GM18907 (cell line): ENCODE measurements around the gene DTNA.
"Not testable (repeated sequence)": the region's sequence is repeated elsewhere in the genome, so short reads cannot be mapped to it uniquely, and the experiment has no call there.

ENCODE experiments used
- ATAC-seq: cut with Tn5 transposase; IDR thresholded peaks from one replicate; pipeline ENCODE4 v1.9.1; 2021; ENCODE audit warnings: mild to moderate bottlenecking, moderate library complexity; ENCODE audit not compliant: unreplicated experiment

Gene DTNA

DNA sequence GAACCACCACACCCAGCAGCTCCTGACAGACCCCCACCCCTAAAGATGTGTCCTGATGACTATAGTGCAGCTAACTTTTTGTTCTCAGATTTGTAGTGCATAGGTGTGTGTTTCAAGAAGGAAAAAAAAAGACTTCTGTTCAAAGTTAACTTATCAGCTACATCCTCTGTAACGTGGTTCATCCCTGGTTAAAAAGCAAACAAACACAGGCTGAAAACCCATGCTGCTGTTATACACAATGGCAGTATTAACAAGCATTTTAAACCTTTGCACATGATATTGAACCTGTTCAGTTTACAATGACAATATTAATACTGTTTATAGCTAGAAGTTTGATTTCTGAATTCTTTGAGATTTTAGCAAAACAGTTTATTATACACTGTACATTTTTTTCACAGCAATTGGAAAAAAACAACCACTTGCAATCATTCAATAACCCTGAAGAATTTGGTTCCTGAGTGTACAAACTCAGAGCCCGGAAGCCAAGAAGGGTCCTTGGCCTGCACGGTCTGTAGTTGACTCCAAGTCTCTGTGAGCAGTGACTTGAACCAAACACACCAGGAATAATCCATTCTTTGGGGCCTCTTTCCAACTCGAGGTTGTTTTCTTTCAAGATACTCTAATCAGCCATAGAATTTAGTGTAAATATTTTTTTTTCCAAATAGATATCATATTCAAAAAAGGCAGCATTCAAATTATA, 177.9 kb downstream of the DTNA start:
- no peak for ATAC-seq

GRCh38 chr18:34890486-34891085, 180.5 kb downstream of the DTNA start:
- no peak for ATAC-seq

GRCh38 chr18:34892379-34892778, 182.3 kb downstream of the DTNA start:
- no peak for ATAC-seq

DNA sequence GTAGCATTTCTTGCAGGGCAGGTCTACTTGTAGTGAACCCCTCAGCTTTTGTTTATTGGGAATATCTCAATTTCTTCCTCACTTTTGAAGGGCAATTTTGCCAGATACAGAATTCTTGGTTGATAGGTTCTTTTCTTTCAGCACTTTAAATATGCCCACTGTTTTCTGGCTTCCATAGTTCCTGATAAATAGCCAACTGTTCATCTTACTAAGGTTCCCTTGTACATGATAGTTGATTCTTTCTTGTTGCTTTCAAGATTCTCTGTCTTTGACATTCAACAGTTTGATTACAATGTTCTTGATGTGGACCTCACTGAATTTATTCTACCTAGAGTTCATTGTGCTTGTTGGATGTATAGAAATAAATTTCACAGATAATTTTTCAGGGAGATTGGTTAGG, 183.1 kb downstream of the DTNA start:
- ATAC-seq = no peak

GRCh38 chr18:34901299-34901698, 191.2 kb downstream of the DTNA start:
- no peak for ATAC-seq

- no peak for ATAC-seq
Observed at GRCh38 chr18:34904994-34905393, 194.9 kb downstream of the DTNA start.

- not testable (repeated sequence) for ATAC-seq
Observed at GRCh38 chr18:34906985-34907384, 196.9 kb downstream of the DTNA start.

GRCh38 chr18:34909637-34910364, 199.7 kb downstream of the DTNA start:
- no peak for ATAC-seq

DNA sequence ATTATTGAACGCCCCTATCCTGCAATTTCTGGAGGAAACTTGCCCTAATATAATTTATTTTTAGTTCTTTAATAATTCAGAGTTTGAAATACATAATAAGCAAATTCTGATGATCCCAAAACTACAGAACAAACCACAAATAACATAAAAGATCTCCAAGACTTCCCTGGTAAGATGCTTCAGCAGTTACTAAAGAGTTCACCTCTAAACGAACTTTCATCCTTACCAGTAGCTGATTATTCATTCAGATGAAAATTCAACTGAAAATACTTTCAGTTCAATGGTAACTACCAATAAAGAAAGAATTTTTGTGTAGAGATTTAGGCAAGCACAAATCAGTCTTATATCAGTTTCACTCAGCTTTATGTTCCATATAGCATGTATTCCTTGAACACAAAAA, 201.0 kb downstream of the DTNA start:
- no peak for ATAC-seq

DNA sequence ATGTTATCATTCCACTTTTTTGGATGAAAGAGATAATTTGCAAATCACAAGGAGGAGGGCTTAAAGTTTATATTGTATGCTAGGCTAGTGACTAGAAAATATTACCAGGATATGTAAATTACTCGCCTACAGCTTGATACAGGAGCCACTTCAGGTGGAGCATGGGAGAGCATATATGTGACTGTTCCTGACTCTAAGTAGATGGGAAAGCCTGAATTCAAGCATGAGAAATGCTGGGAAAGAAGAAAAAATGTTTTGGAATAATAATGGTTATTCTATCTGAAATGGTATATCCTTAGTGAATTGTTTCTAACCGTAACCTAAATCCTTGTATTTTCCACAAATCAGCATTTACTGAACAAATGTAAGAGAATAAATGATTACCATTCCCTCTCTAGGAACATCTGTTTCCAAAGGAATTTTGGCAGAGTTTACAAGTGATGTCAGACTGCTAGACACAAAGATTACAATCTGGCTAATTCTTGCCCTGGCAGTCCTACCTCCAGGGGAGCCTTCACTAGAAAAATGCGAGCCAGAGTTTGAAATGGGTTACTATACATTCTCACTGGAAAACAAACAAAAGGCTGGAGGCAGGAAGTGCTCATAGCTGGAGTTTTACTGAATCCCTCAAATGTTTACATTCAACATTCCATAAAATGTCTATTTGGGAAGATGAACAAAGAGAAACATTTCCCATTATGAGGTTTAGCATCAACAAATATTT, 201.7 kb downstream of the DTNA start:
- no peak for ATAC-seq

- no peak for ATAC-seq
Observed at GRCh38 chr18:34913837-34914661, 204.0 kb downstream of the DTNA start.

DNA sequence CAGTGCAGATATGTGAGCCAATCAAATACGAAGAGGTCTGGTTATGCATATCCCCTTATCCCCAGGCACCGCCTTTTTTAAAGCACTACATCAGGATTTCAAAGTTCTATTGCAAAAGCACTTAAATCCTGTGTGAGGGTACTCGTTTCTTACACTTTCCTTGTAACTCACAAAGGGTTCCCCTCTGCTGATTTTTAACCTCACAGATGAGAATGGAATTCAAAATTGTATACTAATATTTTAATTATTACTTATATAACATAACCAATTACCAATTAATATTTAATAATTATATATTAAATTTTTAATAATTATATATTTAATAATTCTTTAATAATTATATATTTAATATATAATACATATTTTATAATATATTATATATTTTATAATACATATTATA, 204.9 kb downstream of the DTNA start:
- ATAC-seq = no peak

DNA sequence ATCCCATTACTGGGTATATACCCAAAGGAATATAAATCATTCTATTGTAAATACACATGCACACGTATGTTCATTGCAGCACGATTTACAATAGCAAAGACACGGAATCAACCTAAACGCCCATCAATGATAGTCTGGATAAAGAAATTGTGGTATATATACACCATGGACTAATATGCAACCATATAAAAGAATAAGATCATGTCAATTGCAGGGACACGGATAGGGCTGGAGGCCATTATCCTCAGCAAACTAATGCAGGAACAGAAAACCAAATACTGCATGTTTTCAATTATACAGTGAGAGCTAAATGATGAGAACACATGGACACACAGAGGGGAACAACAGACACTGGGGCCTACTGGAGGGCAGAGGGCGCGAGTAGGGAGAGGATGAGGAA, 206.4 kb downstream of the DTNA start:
- not testable (repeated sequence) for ATAC-seq

DNA sequence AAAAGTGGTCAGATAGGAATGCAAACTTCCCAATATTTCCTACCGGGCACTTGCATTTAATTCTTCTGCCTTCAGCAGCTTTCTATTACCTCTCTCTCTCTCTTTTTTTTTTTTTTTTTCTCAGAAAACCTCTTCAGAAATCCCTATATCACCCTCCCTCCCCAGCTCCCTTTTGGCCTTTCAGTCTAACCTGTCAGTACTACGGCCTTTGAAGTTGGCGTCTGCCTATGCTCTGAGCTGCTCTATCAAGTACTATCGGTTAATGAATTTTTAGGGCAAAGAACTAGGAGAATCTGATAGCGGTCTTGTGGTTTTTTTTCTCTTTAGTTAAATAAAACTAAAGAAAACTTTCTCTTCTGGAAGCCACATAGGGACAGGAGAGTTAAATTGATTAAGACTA, 208.8 kb downstream of the DTNA start:
- no peak for ATAC-seq

DNA sequence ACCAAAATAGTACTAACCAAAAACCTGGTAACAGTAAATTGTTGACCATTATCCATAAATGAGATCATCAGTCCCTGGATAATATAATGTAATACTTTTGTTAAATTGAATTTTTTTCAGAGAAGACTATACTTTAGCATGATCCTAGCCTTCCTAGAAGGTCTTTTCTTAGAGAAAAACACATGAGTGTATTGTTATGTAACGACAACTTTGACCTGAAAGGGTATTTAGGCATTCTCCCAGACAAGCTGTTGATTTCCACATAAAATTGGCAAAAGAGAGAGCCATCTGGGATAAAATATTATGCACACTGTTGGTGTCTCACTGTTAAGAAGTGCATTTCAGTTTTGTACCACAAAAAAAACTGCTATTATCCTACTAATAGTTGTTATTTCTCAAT, 211.1 kb downstream of the DTNA start:
- no peak for ATAC-seq

DNA sequence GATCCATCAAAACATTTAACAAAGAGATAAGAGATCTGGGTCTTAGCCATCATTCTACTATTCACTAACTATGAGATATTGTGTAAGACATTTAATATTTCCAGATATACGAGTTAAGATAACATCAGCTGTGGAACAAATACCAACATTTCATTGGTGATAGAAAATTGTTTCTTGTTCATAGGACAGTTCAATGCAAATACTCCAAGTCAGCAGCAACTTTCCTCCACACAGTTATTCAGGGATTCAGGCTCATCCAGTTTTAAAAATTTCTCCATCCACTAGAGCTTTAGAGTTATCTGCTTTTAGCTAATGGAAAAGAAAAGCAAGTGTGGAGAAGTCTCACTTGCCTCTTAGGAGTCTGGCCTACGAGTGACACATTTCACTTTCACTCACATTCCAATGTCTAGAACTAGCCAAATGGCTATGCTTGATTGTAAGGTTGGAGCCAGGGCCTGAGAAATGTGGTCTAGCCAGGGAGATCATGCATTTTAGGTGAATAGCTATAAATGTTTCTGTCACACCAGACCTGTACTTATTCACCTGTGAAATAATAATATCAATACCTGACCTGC, 211.8 kb downstream of the DTNA start:
- ATAC-seq = no peak

- ATAC-seq = not testable (repeated sequence)
Observed at GRCh38 chr18:34922594-34922993, 212.5 kb downstream of the DTNA start.

GRCh38 chr18:34923911-34924310, 213.8 kb downstream of the DTNA start:
- ATAC-seq = no peak

DNA sequence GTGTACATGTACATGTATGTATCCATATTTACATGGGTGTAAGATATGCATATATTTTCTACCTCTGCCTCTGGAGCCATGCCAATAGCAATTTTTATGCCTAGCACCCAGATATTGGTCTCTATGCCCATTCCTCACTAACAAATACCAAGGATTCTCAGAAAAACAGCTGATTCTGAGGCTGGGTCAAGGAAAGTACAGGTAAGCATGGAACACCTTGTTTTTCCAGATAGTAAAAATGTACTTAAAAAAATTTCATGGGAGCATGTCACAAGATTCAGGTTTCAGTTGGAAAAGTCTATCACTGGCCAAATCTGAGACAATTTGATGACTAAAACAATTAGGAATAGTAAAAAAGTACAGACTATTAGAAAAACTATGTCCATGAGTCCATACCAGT, 216.6 kb downstream of the DTNA start:
- ATAC-seq = no peak

DNA sequence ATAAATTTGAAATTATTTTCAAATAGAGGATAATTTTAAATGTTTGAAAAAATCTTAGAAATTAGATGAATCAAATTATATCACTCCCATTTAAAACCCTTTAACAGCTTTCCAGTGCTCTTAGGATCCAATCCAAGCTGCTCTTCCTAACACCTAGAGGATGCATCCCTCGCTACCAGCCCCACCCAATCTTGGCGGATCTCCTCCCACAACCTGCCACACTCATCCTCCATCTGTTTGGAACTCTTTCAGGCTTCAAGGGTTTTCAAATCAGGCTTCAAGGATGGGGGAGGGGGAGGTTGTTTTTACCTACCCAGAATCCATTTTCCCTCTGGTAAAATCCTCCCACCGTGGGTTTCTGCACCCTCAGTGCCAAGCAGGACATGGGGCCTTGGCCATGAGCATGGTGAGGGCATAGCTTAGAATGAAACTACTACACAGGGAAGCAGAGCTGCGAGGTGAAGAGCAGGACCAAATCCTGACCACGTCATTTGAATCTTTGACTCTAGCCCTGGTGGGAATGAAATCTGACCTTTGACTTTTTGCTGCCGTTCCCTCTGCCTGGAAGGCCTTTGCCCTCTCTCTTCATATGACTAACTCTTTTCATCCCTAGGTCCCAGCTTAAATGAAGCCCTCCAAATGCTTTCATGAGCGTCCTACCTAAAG, 218.1 kb downstream of the DTNA start:
- no peak for ATAC-seq
